Hepatocyte (in vitro differentiated cells): Measurements from ENCODE around the gene CEP128.

Source experiments
- EZH2phosphoT487 ChIP-seq: fragments of 200-600 bp; sonication (generic); IDR thresholded peaks from one replicate; pipeline ENCODE4 v1.6.1; 2018; ENCODE audit warnings: antibody characterized with exemption, mild to moderate bottlenecking, low read depth, moderate library complexity; ENCODE audit not compliant: unreplicated experiment, severe bottlenecking
- TF ChIP-seq, protein P1 (sequence below): fragments of 200-600 bp; sonication (generic); IDR thresholded peaks from 2 replicates; pipeline ENCODE4 v1.5.1; 2016; ENCODE audit warnings: antibody characterized with exemption, mild to moderate bottlenecking; ENCODE audit not compliant: poor library complexity

DNA sequence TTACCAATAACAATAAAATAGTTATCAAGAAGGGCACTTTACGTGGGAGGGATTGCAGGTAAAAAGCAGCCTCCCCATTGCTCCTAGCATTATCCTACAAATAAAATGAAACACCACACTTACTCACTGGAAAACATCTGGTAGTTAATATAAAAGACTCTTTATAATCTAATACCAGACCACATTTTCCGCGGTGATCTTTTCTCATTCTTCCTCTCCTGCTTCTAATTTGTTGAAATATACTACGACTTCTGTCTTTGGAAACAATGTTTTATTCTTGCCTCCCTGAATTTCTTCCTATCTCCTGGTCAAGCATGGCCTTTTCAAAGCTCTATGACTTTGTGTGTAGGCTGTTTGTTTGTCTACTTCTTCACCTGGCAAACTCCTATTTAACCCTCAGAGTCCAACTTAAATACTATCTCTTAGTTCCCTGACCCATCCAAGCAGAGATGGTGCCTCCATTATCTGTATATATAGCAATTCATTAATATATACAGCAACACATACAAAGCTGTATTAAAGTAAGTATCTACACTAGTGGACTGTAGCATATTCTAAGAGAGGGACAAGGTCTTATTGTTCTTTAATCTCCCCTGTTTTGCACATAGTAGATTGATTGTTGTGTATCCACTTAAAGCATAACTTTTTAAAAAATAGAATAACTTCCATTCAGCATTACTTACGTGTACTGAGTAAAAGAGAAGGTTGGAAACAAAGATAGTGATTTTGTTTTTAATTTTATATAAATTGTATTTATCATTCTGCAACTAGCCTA lies 228.3 kb downstream of the CEP128 start:
- TF ChIP-seq EZH2phosphoT487, result no peak
- TF ChIP-seq, protein P1, sequence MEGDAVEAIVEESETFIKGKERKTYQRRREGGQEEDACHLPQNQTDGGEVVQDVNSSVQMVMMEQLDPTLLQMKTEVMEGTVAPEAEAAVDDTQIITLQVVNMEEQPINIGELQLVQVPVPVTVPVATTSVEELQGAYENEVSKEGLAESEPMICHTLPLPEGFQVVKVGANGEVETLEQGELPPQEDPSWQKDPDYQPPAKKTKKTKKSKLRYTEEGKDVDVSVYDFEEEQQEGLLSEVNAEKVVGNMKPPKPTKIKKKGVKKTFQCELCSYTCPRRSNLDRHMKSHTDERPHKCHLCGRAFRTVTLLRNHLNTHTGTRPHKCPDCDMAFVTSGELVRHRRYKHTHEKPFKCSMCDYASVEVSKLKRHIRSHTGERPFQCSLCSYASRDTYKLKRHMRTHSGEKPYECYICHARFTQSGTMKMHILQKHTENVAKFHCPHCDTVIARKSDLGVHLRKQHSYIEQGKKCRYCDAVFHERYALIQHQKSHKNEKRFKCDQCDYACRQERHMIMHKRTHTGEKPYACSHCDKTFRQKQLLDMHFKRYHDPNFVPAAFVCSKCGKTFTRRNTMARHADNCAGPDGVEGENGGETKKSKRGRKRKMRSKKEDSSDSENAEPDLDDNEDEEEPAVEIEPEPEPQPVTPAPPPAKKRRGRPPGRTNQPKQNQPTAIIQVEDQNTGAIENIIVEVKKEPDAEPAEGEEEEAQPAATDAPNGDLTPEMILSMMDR, result no peak
